Measurements from ENCODE around the gene CEP192.

DNA sequence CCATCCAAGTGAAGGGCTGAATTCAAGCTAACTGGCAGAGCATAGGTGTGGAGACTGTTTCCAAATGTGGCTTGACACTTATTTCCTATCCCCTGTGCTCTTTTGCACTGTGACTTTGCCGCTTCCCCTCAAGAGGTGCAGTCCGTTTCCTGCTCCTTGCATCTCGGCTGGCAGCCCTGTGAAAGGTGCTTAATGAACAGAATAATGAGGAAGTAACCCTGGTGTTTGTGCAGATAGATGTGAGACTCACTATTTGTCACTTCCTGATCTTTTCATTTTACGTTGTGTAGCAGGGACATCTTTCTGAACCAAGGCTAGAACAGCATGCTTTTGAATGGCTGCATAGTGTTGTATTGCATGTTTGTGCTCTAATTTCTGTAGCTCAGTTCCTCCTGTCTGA is 60.8 kb downstream of the CEP192 start:
- TF ChIP-seq, protein P1, sequence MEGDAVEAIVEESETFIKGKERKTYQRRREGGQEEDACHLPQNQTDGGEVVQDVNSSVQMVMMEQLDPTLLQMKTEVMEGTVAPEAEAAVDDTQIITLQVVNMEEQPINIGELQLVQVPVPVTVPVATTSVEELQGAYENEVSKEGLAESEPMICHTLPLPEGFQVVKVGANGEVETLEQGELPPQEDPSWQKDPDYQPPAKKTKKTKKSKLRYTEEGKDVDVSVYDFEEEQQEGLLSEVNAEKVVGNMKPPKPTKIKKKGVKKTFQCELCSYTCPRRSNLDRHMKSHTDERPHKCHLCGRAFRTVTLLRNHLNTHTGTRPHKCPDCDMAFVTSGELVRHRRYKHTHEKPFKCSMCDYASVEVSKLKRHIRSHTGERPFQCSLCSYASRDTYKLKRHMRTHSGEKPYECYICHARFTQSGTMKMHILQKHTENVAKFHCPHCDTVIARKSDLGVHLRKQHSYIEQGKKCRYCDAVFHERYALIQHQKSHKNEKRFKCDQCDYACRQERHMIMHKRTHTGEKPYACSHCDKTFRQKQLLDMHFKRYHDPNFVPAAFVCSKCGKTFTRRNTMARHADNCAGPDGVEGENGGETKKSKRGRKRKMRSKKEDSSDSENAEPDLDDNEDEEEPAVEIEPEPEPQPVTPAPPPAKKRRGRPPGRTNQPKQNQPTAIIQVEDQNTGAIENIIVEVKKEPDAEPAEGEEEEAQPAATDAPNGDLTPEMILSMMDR (conservative IDR thresholded peaks at IDR 0.05 in 1 of 2, IDR thresholded peaks at IDR 0.05 in 1 of 2; ENCODE audit: extremely low read depth in 1 of 2, insufficient read depth in 1 of 2, low read depth in 1 of 2, low read length in 2 of 2), result no peak
- no peak for TF ChIP-seq EZH2 (IDR thresholded peaks at IDR 0.05; ENCODE audit: borderline replicate concordance, low read length)

Measured in mammary epithelial cell (primary cell).